Lung (tissue), 12 donors: Measurements from ENCODE around the gene TMEM207. TPM values are rescaled to one million over a fixed set of nuclear protein-coding genes. Genes with fewer than 3 reads are reported as not detected.

Experiments used
- ATAC-seq: fragments of 200-7000 bp; cut with Tn5 transposase; one replicate; pipeline ENCODE4 v1.9.1; 2020; ENCODE audit warnings: moderate number of reproducible peaks; ENCODE audit not compliant: insufficient read depth, low FRiP score
- DNase-seq, 3 donors: peaks; one replicate each; pipeline ENCODE4 v3.0.0-alpha.2; 2013 to 2017
- H3K27ac ChIP-seq, 2 donors: one replicate each; pipeline ENCODE4 v1.5.1; 2013; ENCODE audit warnings: mild to moderate bottlenecking in 2 of 2, moderate library complexity in 2 of 2, control low read depth in 1 of 2, inconsistent platforms in 1 of 2, low read depth in 1 of 2, low read length in 1 of 2
- H3K27me3 ChIP-seq, 3 donors: one replicate each; pipeline ENCODE4 v1.5.1; 2013; ENCODE audit warnings: low read length in 2 of 3; ENCODE audit not compliant: control insufficient read depth in 3 of 3, insufficient read depth in 3 of 3
- H3K36me3 ChIP-seq, 4 donors: one replicate each; pipeline ENCODE4 v1.5.1; 2013; ENCODE audit warnings: low read length in 4 of 4, mild to moderate bottlenecking in 1 of 4, moderate library complexity in 1 of 4; ENCODE audit not compliant: control insufficient read depth in 4 of 4, insufficient read depth in 4 of 4
- H3K4me1 ChIP-seq, 5 donors: one replicate each; pipeline ENCODE4 v1.5.1; 2013; ENCODE audit warnings: low read length in 5 of 5, mild to moderate bottlenecking in 2 of 5, moderate library complexity in 1 of 5; ENCODE audit not compliant: control insufficient read depth in 5 of 5, insufficient read depth in 5 of 5
- H3K4me3 ChIP-seq: one replicate; pipeline ENCODE4 v1.5.1; 2013; ENCODE audit warnings: mild to moderate bottlenecking, control low read depth, moderate library complexity
- H3K9ac ChIP-seq, 2 donors: one replicate each; pipeline ENCODE4 v1.5.1; 2013; ENCODE audit warnings: low read length in 2 of 2, control low read depth in 1 of 2; ENCODE audit not compliant: insufficient read depth in 1 of 2
- H3K9me3 ChIP-seq, 4 donors: one replicate each; pipeline ENCODE4 v1.5.1; 2013; ENCODE audit warnings: low read length in 3 of 4, mild to moderate bottlenecking in 1 of 4, moderate library complexity in 1 of 4; ENCODE audit not compliant: control insufficient read depth in 4 of 4, insufficient read depth in 3 of 4
- CTCF ChIP-seq: IDR thresholded peaks from 2 replicates; pipeline ENCODE4 v1.5.1; 2012; ENCODE audit warnings: mild to moderate bottlenecking; ENCODE audit errors: control extremely low read depth, extremely low read depth
- WGBS, 2 donors: extraction: QIAGEN DNeasy Blood & Tissue Kit; methylation state at CpG; one replicate each; pipeline ENCODE4 v1.1.7; 2013; 5-methylcytosine and 5-hydroxymethylcytosine counted together
- polyA plus RNA-seq, 2 donors: library from polyadenylated mRNA; stranded (reverse); fragments of 200-250 nt; gene quantifications; one replicate each; pipeline ENCODE4 v1.2.1, GENCODE V29; 2013
- total RNA-seq, 2 donors: library from RNA; depleted of rRNA in 1 of 2; stranded (reverse); fragments of >200 nt in 1 of 2; gene quantifications; one replicate each; pipeline ENCODE4 v1.2.1, GENCODE V29; 2014 to 2021
- donor health status: control.
- donor health status: control.
- donor health status: Bipolar disorder and iron deficiency.
- donor health status: healthy.
- donor health status: DM: yes; HTN: yes; CAD: no.

The TMEM207 gene
- total and polyA plus RNA-seq, 4 donors: not detected

- H3K9ac ChIP-seq: no peak overlapping the region
- H3K27ac ChIP-seq: no peak overlapping the region
- no peaks in the 10 kb centered on the region for H3K9me3 ChIP-seq
- DNase-seq (no peak), ATAC-seq (no peak)
- no peaks in the 10 kb centered on the region for H3K4me1 ChIP-seq
- H3K27me3 ChIP-seq: no peaks in the 10 kb centered on the region
- H3K36me3 ChIP-seq: no peaks in the 10 kb centered on the region
- no peak overlapping the region for H3K4me3 ChIP-seq
- no peak for TF ChIP-seq CTCF
These were observed 17.5 kb downstream of the TMEM207 start for GRCh38 chr3:190432216-190432615.

- TF ChIP-seq CTCF: no peak
- no peak overlapping the region for H3K9ac ChIP-seq
- H3K4me1 ChIP-seq: no peaks in the 10 kb centered on the region
- H3K4me3 ChIP-seq: no peak overlapping the region
- ATAC-seq (no peak), DNase-seq (no peak)
- no peak overlapping the region for H3K27ac ChIP-seq
- no peaks in the 10 kb centered on the region for H3K36me3 ChIP-seq
- WGBS, 2 donors: 75 to 81% methylated on average over 2 of the region's 2 CpGs
- no peaks in the 10 kb centered on the region for H3K9me3 ChIP-seq
- no peaks in the 10 kb centered on the region for H3K27me3 ChIP-seq
These were observed 18.8 kb downstream of the TMEM207 start for GRCh38 chr3:190430906-190431305.

GRCh38 chr3:190429681-190430080 lies 20.0 kb downstream of the TMEM207 start:
- H3K9me3 ChIP-seq: no peaks in the 10 kb centered on the region
- no peak for TF ChIP-seq CTCF
- H3K4me1 ChIP-seq: no peaks in the 10 kb centered on the region
- no peak for ATAC-seq
- H3K27ac ChIP-seq: no peak overlapping the region
- no peak overlapping the region for H3K4me3 ChIP-seq
- H3K36me3 ChIP-seq: no peaks in the 10 kb centered on the region
- WGBS, 2 donors: 88 to 95% methylated on average over 2 of the region's 2 CpGs
- no peaks in the 10 kb centered on the region for H3K27me3 ChIP-seq
- no peak for DNase-seq
- H3K9ac ChIP-seq: no peak overlapping the region

GRCh38 chr3:190426806-190427507 lies 22.7 kb downstream of the TMEM207 start:
- H3K9me3 ChIP-seq: no peaks in the 10 kb centered on the region
- no peak overlapping the region for H3K9ac ChIP-seq
- H3K27ac ChIP-seq: no peak overlapping the region
- H3K27me3 ChIP-seq: no peaks in the 10 kb centered on the region
- no peak overlapping the region for H3K4me3 ChIP-seq
- no peak for TF ChIP-seq CTCF
- DNase-seq: peak in 1 of 3 donors; percentile 10
- no peaks in the 10 kb centered on the region for H3K4me1 ChIP-seq
- no peak for ATAC-seq
- H3K36me3 ChIP-seq: no peaks in the 10 kb centered on the region
- whole genome bisulfite sequencing, 2 donors: 86 to 89% methylated on average over 6 of the region's 6 CpGs
